DOHH2 (cell line): ENCODE results near the gene TPCN1.

Experiments
- H3F3A ChIP-seq: fragments of 200-600 bp; sonication (generic), shearing (Covaris generic); 2 replicates; pipeline ENCODE4 v1.6.0; 2016; ENCODE audit warnings: antibody characterized with exemption, mild to moderate bottlenecking; ENCODE audit not compliant: control insufficient read depth, insufficient read depth
- H3K27ac ChIP-seq: fragments of 200-600 bp; sonication (generic); 2 replicates; pipeline ENCODE4 v1.5.1; 2014; ENCODE audit warnings: low read depth, mild to moderate bottlenecking, low read length, moderate library complexity
- H3K27me3 ChIP-seq: fragments of 200-600 bp; sonication (generic); 2 replicates; pipeline ENCODE4 v1.6.1; 2014; ENCODE audit warnings: mild to moderate bottlenecking, low read length, mixed read lengths; ENCODE audit not compliant: control insufficient read depth
- H3K36me3 ChIP-seq: fragments of 200-600 bp; sonication (generic); 2 replicates; pipeline ENCODE4 v1.6.1; 2014; ENCODE audit warnings: mild to moderate bottlenecking, low read length, moderate library complexity, mixed read lengths; ENCODE audit not compliant: control insufficient read depth
- H3K4me1 ChIP-seq: fragments of 200-600 bp; sonication (generic); 2 replicates; pipeline ENCODE4 v1.6.1; 2014; ENCODE audit warnings: mild to moderate bottlenecking, low read length, mixed read lengths; ENCODE audit not compliant: control insufficient read depth
- H3K4me2 ChIP-seq: fragments of 200-600 bp; sonication (generic); 2 replicates; pipeline ENCODE4 v1.6.0; 2014; ENCODE audit warnings: mild to moderate bottlenecking, low read length, moderate library complexity
- H3K4me3 ChIP-seq: fragments of 200-600 bp; sonication (generic); 2 replicates; pipeline ENCODE4 v1.5.1; 2014; ENCODE audit warnings: mild to moderate bottlenecking, low read length, mixed read lengths
- H3K79me2 ChIP-seq: fragments of 200-600 bp; sonication (generic); 2 replicates; pipeline ENCODE4 v1.6.1; 2014; ENCODE audit warnings: mild to moderate bottlenecking, low read length, mixed read lengths; ENCODE audit not compliant: control insufficient read depth
- H3K9me2 ChIP-seq: fragments of 200-600 bp; sonication (generic); replicated peaks from 2 replicates; pipeline ENCODE4 v1.6.1; 2014; ENCODE audit warnings: mild to moderate bottlenecking, low read length, mixed read lengths; ENCODE audit not compliant: control insufficient read depth
- H3K9me3 ChIP-seq: fragments of 200-600 bp; sonication (generic); 2 replicates; pipeline ENCODE4 v1.6.1; 2014; ENCODE audit warnings: antibody characterized with exemption, low read length, mixed read lengths; ENCODE audit not compliant: control insufficient read depth, insufficient read depth
- H4K20me1 ChIP-seq: fragments of 200-600 bp; sonication (generic); 2 replicates; pipeline ENCODE4 v1.6.0; 2014; ENCODE audit warnings: low read depth, mild to moderate bottlenecking, antibody characterized with exemption, low read length, moderate library complexity; ENCODE audit not compliant: control insufficient read depth, insufficient read depth
- EZH2phosphoT487 ChIP-seq: fragments of 200-600 bp; sonication (generic); IDR thresholded peaks from 2 replicates; pipeline ENCODE4 v1.6.1; 2017; ENCODE audit warnings: borderline replicate concordance, mild to moderate bottlenecking, antibody characterized with exemption, low read length, moderate library complexity, mixed read lengths
- TF ChIP-seq, protein P1 (sequence below): fragments of 200-600 bp; sonication (generic); IDR thresholded peaks from one replicate; pipeline ENCODE4 v1.5.1; 2014; ENCODE audit warnings: antibody characterized with exemption, mild to moderate bottlenecking, low read depth, low read length; ENCODE audit not compliant: poor library complexity, severe bottlenecking

TPCN1 gene

DNA sequence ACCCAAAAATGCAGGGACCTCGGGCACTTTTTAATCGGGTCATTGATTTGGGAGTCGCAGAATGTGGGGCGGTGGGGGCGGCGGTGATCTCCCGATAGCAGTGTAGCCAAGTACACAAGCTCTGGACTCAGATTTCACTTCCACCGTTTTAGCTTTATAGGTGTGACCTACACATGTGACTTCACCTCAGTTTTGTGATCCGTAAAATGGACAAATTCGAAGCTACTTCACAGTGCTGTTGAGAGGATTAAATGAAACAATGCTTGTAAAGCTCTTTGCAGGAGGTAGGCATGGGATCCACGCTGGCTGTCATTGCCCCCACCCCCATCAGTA is 35.3 kb upstream of the TPCN1 start:
- Histone ChIP-seq H3K9me3 (no peaks in the 10 kb centered on the region), H3K4me3 (peak overlapping the region; percentile 87), H3K27me3 (no peaks in the 10 kb centered on the region), H3K4me1 (peaks cover 45% of the 10 kb centered on the region), H3K27ac (peak overlapping the region; percentile 83), H3K4me2 (peak overlapping the region; percentile 92), H4K20me1 (peaks cover 7% of the 10 kb centered on the region; the same call in 1 of the 2 replicates), H3K9me2 (no peaks in the 10 kb centered on the region), H3K36me3 (peaks cover 72% of the 10 kb centered on the region), H3K79me2 (peaks cover 87% of the 10 kb centered on the region), H3F3A (peaks cover 3% of the 10 kb centered on the region; the same call in 1 of the 2 replicates)
- TF ChIP-seq, protein P1, sequence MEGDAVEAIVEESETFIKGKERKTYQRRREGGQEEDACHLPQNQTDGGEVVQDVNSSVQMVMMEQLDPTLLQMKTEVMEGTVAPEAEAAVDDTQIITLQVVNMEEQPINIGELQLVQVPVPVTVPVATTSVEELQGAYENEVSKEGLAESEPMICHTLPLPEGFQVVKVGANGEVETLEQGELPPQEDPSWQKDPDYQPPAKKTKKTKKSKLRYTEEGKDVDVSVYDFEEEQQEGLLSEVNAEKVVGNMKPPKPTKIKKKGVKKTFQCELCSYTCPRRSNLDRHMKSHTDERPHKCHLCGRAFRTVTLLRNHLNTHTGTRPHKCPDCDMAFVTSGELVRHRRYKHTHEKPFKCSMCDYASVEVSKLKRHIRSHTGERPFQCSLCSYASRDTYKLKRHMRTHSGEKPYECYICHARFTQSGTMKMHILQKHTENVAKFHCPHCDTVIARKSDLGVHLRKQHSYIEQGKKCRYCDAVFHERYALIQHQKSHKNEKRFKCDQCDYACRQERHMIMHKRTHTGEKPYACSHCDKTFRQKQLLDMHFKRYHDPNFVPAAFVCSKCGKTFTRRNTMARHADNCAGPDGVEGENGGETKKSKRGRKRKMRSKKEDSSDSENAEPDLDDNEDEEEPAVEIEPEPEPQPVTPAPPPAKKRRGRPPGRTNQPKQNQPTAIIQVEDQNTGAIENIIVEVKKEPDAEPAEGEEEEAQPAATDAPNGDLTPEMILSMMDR = no peak
- no peak for TF ChIP-seq EZH2phosphoT487

DNA sequence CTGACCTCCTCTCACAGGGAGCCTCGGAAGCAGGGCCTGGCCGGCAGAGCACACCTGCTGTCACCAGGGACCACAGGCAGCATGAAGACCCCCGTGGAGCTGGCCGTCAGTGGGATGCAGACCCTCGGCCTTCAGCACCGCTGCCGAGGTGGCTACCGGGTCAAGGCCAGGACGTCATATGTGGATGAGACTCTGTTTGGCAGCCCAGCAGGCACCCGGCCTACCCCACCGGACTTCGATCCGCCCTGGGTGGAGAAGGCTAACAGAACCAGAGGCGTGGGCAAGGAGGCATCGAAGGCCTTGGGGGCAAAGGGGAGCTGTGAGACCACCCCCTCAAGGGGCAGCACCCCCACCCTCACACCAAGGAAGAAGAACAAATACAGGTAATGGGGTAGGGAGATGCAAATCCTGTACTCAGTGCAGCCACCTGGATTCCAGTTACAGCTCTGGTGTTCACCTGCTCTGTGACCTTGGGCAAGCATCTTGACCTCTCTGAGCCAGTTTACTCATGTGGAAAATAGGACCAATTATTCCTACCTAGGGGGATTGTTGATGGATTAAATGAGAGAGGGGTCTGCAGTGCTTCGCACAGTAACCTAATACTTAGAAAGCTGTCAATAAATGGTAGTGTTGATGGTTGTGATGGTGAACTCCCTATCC is 34.5 kb upstream of the TPCN1 start:
- no peaks in the 10 kb centered on the region for H3K27me3 ChIP-seq
- H3K9me2 ChIP-seq = no peaks in the 10 kb centered on the region
- H3K4me1 ChIP-seq = peaks cover 45% of the 10 kb centered on the region
- peaks cover 3% of the 10 kb centered on the region; the same call in 1 of the 2 replicates for H3F3A ChIP-seq
- H3K36me3 ChIP-seq = peaks cover 76% of the 10 kb centered on the region
- H4K20me1 ChIP-seq = peaks cover 6% of the 10 kb centered on the region; the same call in 1 of the 2 replicates
- peaks cover 81% of the 10 kb centered on the region for H3K79me2 ChIP-seq
- H3K4me3 ChIP-seq = peak overlapping the region; percentile 87
- H3K4me2 ChIP-seq = peak overlapping the region; percentile 92
- no peaks in the 10 kb centered on the region for H3K9me3 ChIP-seq
- TF ChIP-seq, protein P1 = no peak
- no peak for TF ChIP-seq EZH2phosphoT487
- H3K27ac ChIP-seq = no peak overlapping the region; the same call in none of the 2 replicates

DNA sequence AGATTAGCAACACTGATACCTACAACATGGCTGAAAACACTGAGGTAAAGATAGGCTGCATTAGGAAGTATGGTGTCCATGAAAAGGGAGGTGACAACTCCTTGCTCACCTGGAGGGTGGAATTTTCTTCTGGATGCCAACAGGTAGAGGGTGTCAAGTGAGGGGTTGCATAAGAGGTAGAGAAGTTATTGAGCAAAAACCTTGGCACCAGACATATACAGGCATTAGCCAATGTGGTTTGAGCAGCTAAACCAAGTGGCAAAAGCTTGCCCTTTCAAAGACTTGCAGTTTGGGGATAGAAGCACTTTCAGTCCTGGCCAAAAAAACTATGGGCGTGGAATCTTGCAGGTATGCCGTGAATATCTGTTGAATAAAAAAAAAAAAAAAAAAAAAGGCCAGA is 31.9 kb upstream of the TPCN1 start:
- peaks cover 67% of the 10 kb centered on the region for H3K36me3 ChIP-seq
- no peak overlapping the region for H3K27ac ChIP-seq

More for the DNA sequence above, 31.9 kb upstream of the TPCN1 start:
- Histone ChIP-seq H3F3A (peaks cover 3% of the 10 kb centered on the region; the same call in 1 of the 2 replicates), H3K4me2 (no peak overlapping the region), H3K4me1 (peaks cover 32% of the 10 kb centered on the region), H4K20me1 (no peaks in the 10 kb centered on the region), H3K79me2 (peaks cover 55% of the 10 kb centered on the region), H3K9me2 (no peaks in the 10 kb centered on the region), H3K27me3 (no peaks in the 10 kb centered on the region), H3K4me3 (no peak overlapping the region), H3K9me3 (no peaks in the 10 kb centered on the region)
- TF ChIP-seq, protein P1 = no peak
- no peak for TF ChIP-seq EZH2phosphoT487
